OCI-LY3 (cell line): Measurements from ENCODE around the gene AGAP1.

ENCODE experiments used
- H2AFZ ChIP-seq: fragments of 200-600, 300-600 bp; shearing (Covaris generic); 2 replicates; pipeline ENCODE4 v1.6.0; 2014; ENCODE audit warnings: antibody characterized with exemption, low read depth, low read length
- H3K27ac ChIP-seq: fragments of 200-600, 300-600 bp; sonication (generic); 2 replicates; pipeline ENCODE4 v1.5.1; 2014; ENCODE audit warnings: mild to moderate bottlenecking, low read length, moderate library complexity, mixed read lengths
- H3K27me3 ChIP-seq: fragments of 200-600, 300-600 bp; sonication (generic); 2 replicates; pipeline ENCODE4 v1.6.1; 2014; ENCODE audit warnings: low read depth, low read length, mixed read lengths
- H3K36me3 ChIP-seq: fragments of 200-600, 300-600 bp; sonication (generic); replicated peaks from 2 replicates; pipeline ENCODE3; 2014; ENCODE audit warnings: low read depth, low read length, mixed read lengths
- H3K4me1 ChIP-seq: fragments of 300-600, 200-600 bp; sonication (generic); 2 replicates; pipeline ENCODE4 v1.6.1; 2014; ENCODE audit warnings: low read length, mixed read lengths
- H3K4me2 ChIP-seq: fragments of 200-600, 300-600 bp; sonication (generic); 2 replicates; pipeline ENCODE4 v1.6.1; 2014; ENCODE audit warnings: low read length, mixed read lengths
- H3K4me3 ChIP-seq: fragments of 300-600, 200-600 bp; sonication (generic); 2 replicates; pipeline ENCODE4 v1.5.1; 2014; ENCODE audit warnings: antibody characterized with exemption, mild to moderate bottlenecking, low read length, moderate library complexity
- H3K79me2 ChIP-seq: fragments of 300-600, 200-600 bp; shearing (Covaris generic); 2 replicates; pipeline ENCODE4 v1.6.1; 2014; ENCODE audit warnings: mild to moderate bottlenecking, low read length, mixed read lengths
- H3K9ac ChIP-seq: fragments of 300-600, 200-600 bp; shearing (Covaris generic); 2 replicates; pipeline ENCODE4 v1.6.0; 2014; ENCODE audit warnings: mild to moderate bottlenecking, low read length, moderate library complexity
- H3K9me3 ChIP-seq: fragments of 200-600, 300-600 bp; shearing (Covaris generic); 2 replicates; pipeline ENCODE4 v1.6.1; 2014; ENCODE audit warnings: low read length, mixed read lengths; ENCODE audit not compliant: insufficient read depth
- H4K20me1 ChIP-seq: fragments of 200-600, 300-600 bp; sonication (generic); 2 replicates; pipeline ENCODE4 v1.6.1; 2016; ENCODE audit warnings: low read length, mixed read lengths; ENCODE audit not compliant: insufficient read depth
- CTCF ChIP-seq: fragments of 200-600, 300-600 bp; sonication (generic); IDR thresholded peaks from 2 replicates; pipeline ENCODE4 v1.5.1; 2014; ENCODE audit warnings: antibody characterized with exemption, low read length, low read depth
- EZH2phosphoT487 ChIP-seq: fragments of 200-600 bp; shearing (Covaris generic); IDR thresholded peaks from 2 replicates; pipeline ENCODE4 v1.6.1; 2018; ENCODE audit warnings: antibody characterized with exemption, mixed run types, low read depth

AGAP1 gene

GRCh38 chr2:235864302-235864701 is 370.5 kb downstream of the AGAP1 start:
- Histone ChIP-seq H3K27me3 (no peaks in the 10 kb centered on the region), H3K27ac (no peak overlapping the region), H3K36me3 (no peaks in the 10 kb centered on the region), H3K4me3 (no peak overlapping the region), H2AFZ (no peak overlapping the region), H4K20me1 (no peaks in the 10 kb centered on the region), H3K79me2 (no peaks in the 10 kb centered on the region), H3K9ac (no peak overlapping the region), H3K4me1 (no peaks in the 10 kb centered on the region), H3K9me3 (no peaks in the 10 kb centered on the region), H3K4me2 (no peak overlapping the region)
- TF ChIP-seq EZH2phosphoT487: no peak
- no peak for TF ChIP-seq CTCF

- Histone ChIP-seq H3K9ac (no peak overlapping the region), H3K27ac (no peak overlapping the region), H3K79me2 (no peaks in the 10 kb centered on the region), H4K20me1 (no peaks in the 10 kb centered on the region), H3K4me2 (no peak overlapping the region), H3K4me1 (no peaks in the 10 kb centered on the region), H3K27me3 (no peaks in the 10 kb centered on the region), H3K36me3 (no peaks in the 10 kb centered on the region), H3K4me3 (no peak overlapping the region), H2AFZ (no peak overlapping the region), H3K9me3 (no peaks in the 10 kb centered on the region)
- TF ChIP-seq CTCF: no peak
These were observed 371.1 kb downstream of the AGAP1 start for GRCh38 chr2:235864733-235865515.

GRCh38 chr2:235866373-235866772 is 372.5 kb downstream of the AGAP1 start:
- no peak overlapping the region for H3K4me3 ChIP-seq
- H3K36me3 ChIP-seq: no peaks in the 10 kb centered on the region
- H3K9me3 ChIP-seq: no peaks in the 10 kb centered on the region
- TF ChIP-seq CTCF: no peak
- no peak for TF ChIP-seq EZH2phosphoT487
- no peak overlapping the region for H3K27ac ChIP-seq
- H3K4me1 ChIP-seq: no peaks in the 10 kb centered on the region
- H3K4me2 ChIP-seq: no peak overlapping the region
- no peaks in the 10 kb centered on the region for H3K79me2 ChIP-seq
- H2AFZ ChIP-seq: no peak overlapping the region
- no peak overlapping the region for H3K9ac ChIP-seq
- H3K27me3 ChIP-seq: no peaks in the 10 kb centered on the region
- no peaks in the 10 kb centered on the region for H4K20me1 ChIP-seq

GRCh38 chr2:235868224-235868623 is 374.4 kb downstream of the AGAP1 start:
- H3K4me2 ChIP-seq: no peak overlapping the region
- no peak overlapping the region for H3K27ac ChIP-seq
- no peak overlapping the region for H3K4me3 ChIP-seq
- no peaks in the 10 kb centered on the region for H3K9me3 ChIP-seq
- no peaks in the 10 kb centered on the region for H3K27me3 ChIP-seq
- H2AFZ ChIP-seq: no peak overlapping the region
- no peaks in the 10 kb centered on the region for H3K36me3 ChIP-seq
- TF ChIP-seq EZH2phosphoT487: no peak
- TF ChIP-seq CTCF: no peak
- no peaks in the 10 kb centered on the region for H3K79me2 ChIP-seq
- no peaks in the 10 kb centered on the region for H3K4me1 ChIP-seq
- H3K9ac ChIP-seq: no peak overlapping the region
- H4K20me1 ChIP-seq: no peaks in the 10 kb centered on the region
